ENCODE results near the gene RIMBP2.

Gene RIMBP2

DNA sequence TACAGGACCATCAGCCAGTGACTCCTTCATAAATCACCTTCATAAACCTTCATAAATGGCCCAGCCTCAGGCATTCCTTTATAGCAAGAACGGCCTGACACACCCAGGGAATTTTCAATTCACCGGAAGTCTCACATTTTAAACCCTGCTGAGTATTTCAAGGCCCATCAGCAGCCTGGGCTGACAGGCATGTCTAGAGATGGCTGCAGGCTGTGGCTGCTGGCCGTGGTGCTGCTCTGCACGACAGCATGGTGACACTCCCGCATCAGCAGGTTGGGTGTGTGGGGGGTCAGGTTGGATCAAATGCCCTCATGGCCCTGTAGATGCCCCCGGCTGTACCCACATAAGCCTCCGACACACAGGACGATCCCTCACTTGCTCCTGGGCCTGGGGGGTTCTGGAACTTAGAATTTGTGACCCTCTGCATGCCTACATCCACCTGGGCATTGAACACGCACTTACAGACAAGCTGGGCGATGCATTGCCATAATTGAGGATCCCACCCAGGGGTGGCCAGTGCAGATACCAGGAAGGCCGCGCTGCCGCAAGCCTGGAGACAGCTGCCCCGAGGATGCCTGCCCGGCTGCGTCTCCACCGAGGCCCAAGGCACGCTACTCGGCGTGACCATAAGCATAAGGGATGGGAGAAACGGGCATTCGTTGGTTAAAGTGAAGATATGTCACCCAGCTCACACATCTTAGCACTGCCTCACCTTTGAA, 254.1 kb downstream of the RIMBP2 start:
- no peak overlapping the region for H3K27ac ChIP-seq
- TF ChIP-seq, protein P1, sequence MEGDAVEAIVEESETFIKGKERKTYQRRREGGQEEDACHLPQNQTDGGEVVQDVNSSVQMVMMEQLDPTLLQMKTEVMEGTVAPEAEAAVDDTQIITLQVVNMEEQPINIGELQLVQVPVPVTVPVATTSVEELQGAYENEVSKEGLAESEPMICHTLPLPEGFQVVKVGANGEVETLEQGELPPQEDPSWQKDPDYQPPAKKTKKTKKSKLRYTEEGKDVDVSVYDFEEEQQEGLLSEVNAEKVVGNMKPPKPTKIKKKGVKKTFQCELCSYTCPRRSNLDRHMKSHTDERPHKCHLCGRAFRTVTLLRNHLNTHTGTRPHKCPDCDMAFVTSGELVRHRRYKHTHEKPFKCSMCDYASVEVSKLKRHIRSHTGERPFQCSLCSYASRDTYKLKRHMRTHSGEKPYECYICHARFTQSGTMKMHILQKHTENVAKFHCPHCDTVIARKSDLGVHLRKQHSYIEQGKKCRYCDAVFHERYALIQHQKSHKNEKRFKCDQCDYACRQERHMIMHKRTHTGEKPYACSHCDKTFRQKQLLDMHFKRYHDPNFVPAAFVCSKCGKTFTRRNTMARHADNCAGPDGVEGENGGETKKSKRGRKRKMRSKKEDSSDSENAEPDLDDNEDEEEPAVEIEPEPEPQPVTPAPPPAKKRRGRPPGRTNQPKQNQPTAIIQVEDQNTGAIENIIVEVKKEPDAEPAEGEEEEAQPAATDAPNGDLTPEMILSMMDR (conservative IDR thresholded peaks at IDR 0.05; ENCODE audit: low read depth, low read length) = no peak
- H3K4me1 ChIP-seq (ENCODE audit: low read depth, poor library complexity, severe bottlenecking) = no peaks in the 10 kb centered on the region
- H3K27me3 ChIP-seq (ENCODE audit: insufficient read depth, low read depth) = no peaks in the 10 kb centered on the region
- no peaks in the 10 kb centered on the region for H3K36me3 ChIP-seq (ENCODE audit: insufficient read depth)
- H2AFZ ChIP-seq (ENCODE audit: low read depth) = no peak overlapping the region
- H3K9ac ChIP-seq = no peak overlapping the region
- H3K4me3 ChIP-seq (IDR thresholded peaks at IDR 0.05; ENCODE audit: insufficient read depth, low read depth, low read length) = no peak overlapping the region
- no peaks in the 10 kb centered on the region for H4K20me1 ChIP-seq (ENCODE audit: insufficient read depth)
- H3K4me2 ChIP-seq = no peak overlapping the region
- no peaks in the 10 kb centered on the region for H3K79me2 ChIP-seq (ENCODE audit: insufficient read depth, low read depth)

DNA sequence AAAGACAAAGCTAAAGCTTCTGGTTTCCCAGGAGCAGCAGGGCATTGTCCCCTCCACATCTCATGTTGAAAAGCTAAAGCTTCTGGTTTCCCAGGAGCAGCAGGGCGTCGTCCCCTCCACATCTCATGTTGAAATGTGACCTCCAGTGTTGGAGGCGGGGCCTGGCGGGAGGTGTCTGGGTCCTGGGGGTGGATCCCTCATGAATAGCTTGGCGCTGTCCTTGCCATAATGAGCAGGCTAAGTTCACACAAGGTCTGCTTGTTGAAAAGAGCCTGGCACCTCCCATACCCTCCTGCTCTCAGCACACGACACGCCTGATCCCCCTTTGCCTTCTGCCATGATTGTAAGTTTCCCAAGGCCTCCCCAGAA, 254.7 kb downstream of the RIMBP2 start:
- H4K20me1 ChIP-seq (ENCODE audit: insufficient read depth) = no peaks in the 10 kb centered on the region
- H3K27ac ChIP-seq = no peak overlapping the region
- H3K4me3 ChIP-seq (IDR thresholded peaks at IDR 0.05; ENCODE audit: insufficient read depth, low read depth, low read length) = no peak overlapping the region
- H3K4me2 ChIP-seq = no peak overlapping the region
- no peak overlapping the region for H3K9ac ChIP-seq
- H3K79me2 ChIP-seq (ENCODE audit: insufficient read depth, low read depth) = no peaks in the 10 kb centered on the region
- no peaks in the 10 kb centered on the region for H3K27me3 ChIP-seq (ENCODE audit: insufficient read depth, low read depth)
- H2AFZ ChIP-seq (ENCODE audit: low read depth) = no peak overlapping the region
- H3K36me3 ChIP-seq (ENCODE audit: insufficient read depth) = no peaks in the 10 kb centered on the region
- TF ChIP-seq, protein P1 (conservative IDR thresholded peaks at IDR 0.05; ENCODE audit: low read depth, low read length) = no peak
- no peaks in the 10 kb centered on the region for H3K4me1 ChIP-seq (ENCODE audit: low read depth, poor library complexity, severe bottlenecking)

DNA sequence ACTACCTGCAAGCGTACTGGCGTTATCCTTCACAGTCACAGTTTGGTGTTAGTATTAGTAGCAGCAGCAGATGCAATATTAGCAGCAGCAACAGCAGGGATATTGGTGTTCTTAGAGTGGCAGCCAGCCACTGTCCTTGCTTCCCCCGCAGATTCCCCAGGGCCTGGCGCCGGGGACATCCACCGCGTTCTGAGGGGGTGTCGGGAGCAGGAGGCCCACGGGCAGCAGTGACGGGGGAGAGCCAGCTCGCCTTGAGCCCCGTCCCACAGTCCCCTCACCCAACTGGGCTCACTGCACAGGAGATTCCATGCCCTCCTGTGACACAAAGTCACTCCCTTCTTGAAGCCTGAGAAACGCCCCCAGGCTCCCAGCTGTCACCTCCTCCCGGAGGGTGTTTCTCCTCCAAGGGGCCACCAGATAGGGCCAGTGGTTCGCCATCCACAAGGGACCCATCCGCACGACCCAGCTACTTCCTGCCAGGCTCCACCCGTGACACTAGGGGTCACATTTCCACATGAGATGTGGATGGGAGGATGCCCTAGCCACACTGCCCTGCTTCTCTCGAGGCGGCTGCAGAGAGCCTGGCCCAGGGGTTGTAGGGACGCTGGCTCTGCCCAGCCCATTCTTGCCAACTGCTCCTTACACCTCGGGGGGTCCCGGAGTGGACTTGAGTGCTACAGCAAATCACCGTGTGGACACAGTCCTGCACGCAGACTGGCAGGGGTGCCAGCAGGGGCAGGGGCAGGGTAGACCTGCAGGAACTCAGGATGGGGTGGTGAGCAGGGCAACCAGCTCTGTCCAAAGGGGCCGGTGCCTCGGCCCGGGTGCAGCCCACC, 255.3 kb downstream of the RIMBP2 start:
- Histone ChIP-seq H3K27ac (no peak overlapping the region), H3K4me1 (ENCODE audit: low read depth, poor library complexity, severe bottlenecking) (no peaks in the 10 kb centered on the region), H3K4me2 (no peak overlapping the region), H3K9ac (no peak overlapping the region), H3K79me2 (ENCODE audit: insufficient read depth, low read depth) (no peaks in the 10 kb centered on the region), H3K27me3 (ENCODE audit: insufficient read depth, low read depth) (no peaks in the 10 kb centered on the region), H3K36me3 (ENCODE audit: insufficient read depth) (no peaks in the 10 kb centered on the region), H4K20me1 (ENCODE audit: insufficient read depth) (no peaks in the 10 kb centered on the region), H3K4me3 (IDR thresholded peaks at IDR 0.05; ENCODE audit: insufficient read depth, low read depth, low read length) (no peak overlapping the region), H2AFZ (ENCODE audit: low read depth) (no peak overlapping the region)
- TF ChIP-seq, protein P1 (conservative IDR thresholded peaks at IDR 0.05; ENCODE audit: low read depth, low read length) = no peak

DNA sequence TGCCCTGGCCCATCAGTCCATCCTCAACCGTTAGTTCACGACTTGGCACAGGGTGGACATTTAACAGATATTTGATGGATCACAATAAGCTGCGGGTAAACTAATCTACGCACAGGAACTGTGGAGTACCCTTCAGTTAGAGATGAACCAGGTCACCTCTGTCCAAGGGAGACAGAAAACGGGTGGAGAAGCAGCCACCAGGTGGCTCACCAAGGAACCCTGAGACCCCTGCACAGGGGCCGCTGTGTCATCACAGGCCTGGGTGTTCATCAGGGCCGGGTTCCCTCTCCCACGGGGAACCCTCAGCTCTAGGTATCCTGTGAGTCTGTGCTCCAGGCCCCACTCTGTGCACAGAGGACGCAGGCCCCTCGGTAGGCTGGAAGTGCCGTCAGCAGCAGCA, 256.2 kb downstream of the RIMBP2 start:
- Histone ChIP-seq H4K20me1 (ENCODE audit: insufficient read depth) (no peaks in the 10 kb centered on the region), H2AFZ (ENCODE audit: low read depth) (no peak overlapping the region), H3K27ac (no peak overlapping the region), H3K4me2 (no peak overlapping the region), H3K36me3 (ENCODE audit: insufficient read depth) (no peaks in the 10 kb centered on the region), H3K4me1 (ENCODE audit: low read depth, poor library complexity, severe bottlenecking) (no peaks in the 10 kb centered on the region), H3K9ac (no peak overlapping the region), H3K27me3 (ENCODE audit: insufficient read depth, low read depth) (no peaks in the 10 kb centered on the region), H3K4me3 (IDR thresholded peaks at IDR 0.05; ENCODE audit: insufficient read depth, low read depth, low read length) (no peak overlapping the region), H3K79me2 (ENCODE audit: insufficient read depth, low read depth) (no peaks in the 10 kb centered on the region)
- TF ChIP-seq, protein P1 (conservative IDR thresholded peaks at IDR 0.05; ENCODE audit: low read depth, low read length) = no peak
